K562 (cell line): ENCODE results near the gene SMURF1. TPM values are rescaled to one million over a fixed set of nuclear protein-coding genes. Genes with fewer than 3 reads are reported as not detected.

Experiments
- ATAC-seq: fragments of 200-7000 bp; cut with Tn5 transposase; 3 replicates; pipeline ENCODE4 v1.9.1; 2020; ENCODE audit warnings: moderate library complexity
- BruUV-seq: library from RNA; stranded (reverse); fragments of 400-500 nt; replicated peaks from 2 replicates; lab custom pipeline; 2021; lab: Mats Ljungman, UMichigan
- CTCF ChIA-PET: fragments of 300-600 bp; formaldehyde crosslinking; extraction: SDS; loops from one replicate; lab custom pipeline; 2021; ENCODE audit warnings: low intra/inter-chr PET ratio; lab: Yijun Ruan, JAX
- POLR2A ChIA-PET: fragments of 300-600, 350-650 bp; sonication (Branson Sonifier 250); formaldehyde crosslinking; extraction: SDS; loops from one replicate; lab custom pipeline; 2021; ENCODE audit warnings: antibody characterized with exemption, inconsistent platforms; lab: Yijun Ruan, JAX
- DNase-seq, 4 experiments: peaks; one replicate each; pipeline versions ENCODE4 v3.0.0 to v3.0.0-alpha.2; 2011 to 2018; ENCODE audit warnings: low spot score in 3 of 4, mixed read lengths in 3 of 4; ENCODE audit errors: extremely low read depth in 1 of 4
- FAIRE-seq: peaks from 2 replicates; lab custom pipeline; 2011; peaks lifted over from hg19 to GRCh38; lab: Jason Lieb, UNC
- H2AFZ ChIP-seq: 2 replicates; pipeline ENCODE4 v1.6.0; 2011; ENCODE audit warnings: low read depth, low read length, control low read depth, inconsistent platforms
- H3K27ac ChIP-seq: fragments of 200-600 bp; 3 replicates; pipeline ENCODE4 v1.8.0; 2011; ENCODE audit warnings: low read depth, mild to moderate bottlenecking, control low read depth, inconsistent platforms, low read length, moderate library complexity, mixed read lengths; ENCODE audit errors: extremely low read depth
- H3K27me3 ChIP-seq, 2 experiments: fragments of 300-600 bp in 1 of 2; 2 replicates in 1 of 2; 3 replicates in 1 of 2; pipeline versions ENCODE4 v1.6.0 to v1.8.0; 2011; ENCODE audit warnings: inconsistent platforms in 2 of 2, low read length in 2 of 2, mild to moderate bottlenecking in 1 of 2, mixed read lengths in 1 of 2, moderate library complexity in 1 of 2; ENCODE audit not compliant: control insufficient read depth in 2 of 2, insufficient read depth in 2 of 2
- H3K36me3 ChIP-seq: fragments of 300-600 bp; 3 replicates; pipeline ENCODE4 v1.8.0; 2011; ENCODE audit warnings: mild to moderate bottlenecking, low read length, inconsistent platforms; ENCODE audit not compliant: control insufficient read depth, insufficient read depth
- H3K4me1 ChIP-seq, 2 experiments: fragments of 200-600 bp in 1 of 2; replicated peaks in 1 of 2; 2 replicates in 1 of 2; 3 replicates in 1 of 2; pipeline versions ENCODE4 v1.5.1 to v1.8.0; 2011; ENCODE audit warnings: inconsistent platforms in 2 of 2, low read length in 2 of 2, mild to moderate bottlenecking in 1 of 2, mixed read lengths in 1 of 2, moderate library complexity in 1 of 2; ENCODE audit not compliant: control insufficient read depth in 2 of 2, insufficient read depth in 2 of 2
- H3K4me2 ChIP-seq: 2 replicates; pipeline ENCODE4 v1.6.1; 2011; ENCODE audit warnings: low read length, control low read depth, inconsistent platforms, mixed read lengths; ENCODE audit not compliant: insufficient read depth
- H3K4me3 ChIP-seq: fragments of 200-600 bp; sonication (generic), shearing (Covaris generic); 2 replicates; pipeline ENCODE4 v1.5.1; 2016; ENCODE audit warnings: control low read depth, inconsistent platforms
- H3K79me2 ChIP-seq: fragments of 200-600 bp; 3 replicates; pipeline ENCODE4 v1.8.0; 2011; ENCODE audit warnings: low read length, inconsistent platforms; ENCODE audit not compliant: control insufficient read depth, insufficient read depth
- H3K9ac ChIP-seq, 2 experiments: 2 replicates each; pipeline versions ENCODE4 v1.6.0 to v1.6.1; 2011; ENCODE audit warnings: low read depth in 2 of 2, low read length in 2 of 2, control low read depth in 1 of 2, inconsistent platforms in 1 of 2, mild to moderate bottlenecking in 1 of 2, mixed read lengths in 1 of 2; ENCODE audit not compliant: insufficient read depth in 1 of 2
- H3K9me1 ChIP-seq: one replicate; pipeline ENCODE4 v1.6.0; 2011; ENCODE audit warnings: inconsistent platforms, mild to moderate bottlenecking, low read length, moderate library complexity; ENCODE audit not compliant: control insufficient read depth, insufficient read depth
- H3K9me3 ChIP-seq: replicated peaks from 2 replicates; pipeline ENCODE4 v1.5.1; 2011; ENCODE audit warnings: low read depth, low read length, inconsistent platforms; ENCODE audit not compliant: control insufficient read depth, insufficient read depth
- H4K20me1 ChIP-seq: replicated peaks from 2 replicates; pipeline ENCODE4 v1.6.1; 2011; ENCODE audit warnings: low read length, inconsistent platforms, mixed read lengths; ENCODE audit not compliant: control insufficient read depth, insufficient read depth
- CHD7 ChIP-seq: fragments of 200-600 bp; sonication (generic); IDR thresholded peaks from one replicate; pipeline ENCODE4 v1.6.1; 2012; ENCODE audit warnings: mild to moderate bottlenecking, low read depth, low read length, inconsistent platforms
- KHSRP ChIP-seq: fragments of 450-650 bp; IDR thresholded peaks from 2 replicates; pipeline ENCODE4 v1.6.1; 2017
- RBM25 ChIP-seq: fragments of 200-400 bp; formaldehyde crosslinking; IDR thresholded peaks from 2 replicates; pipeline ENCODE4 v1.6.1; 2018; ENCODE audit warnings: low read length, low read depth, moderate library complexity; ENCODE audit not compliant: severe bottlenecking
- ZNF146 ChIP-seq: IDR thresholded peaks from one replicate; pipeline ENCODE4 v1.6.1; 2018; ENCODE audit warnings: missing compliant biosample characterization; ENCODE audit not compliant: unreplicated experiment
- ZNF232 ChIP-seq: sonication (generic); formaldehyde crosslinking; IDR thresholded peaks from 2 replicates; pipeline ENCODE4 v1.8.0; 2022; ENCODE audit warnings: mild to moderate bottlenecking, missing genetic modification reagents
- in situ Hi-C: fragments of 300-500 bp; cut with MboI; formaldehyde crosslinking; loops from 4 replicates; pipeline ENCODE4 v1.15.0; 2018; ENCODE audit warnings: inconsistent platforms, mixed read lengths
- intact Hi-C: fragments of 100-400 bp; cut with micrococcal nuclease; formaldehyde crosslinking; loops from 2 replicates; pipeline ENCODE4 v1.14.2; 2022
- polyA plus RNA-seq, 8 experiments: library from polyadenylated mRNA; depleted of rRNA in 4 of 8; stranded (reverse) in 5 of 8; unstranded in 3 of 8; fragments of >200 nt; fragmentation: Nextera tagmentation in 2 of 8; fragmentation: Illumina TruSeq in 1 of 8; extraction: Ambion mirVana in 2 of 8; extraction: Trizol in 1 of 8; gene quantifications; 2 replicates each; pipeline versions ENCODE4 v1.2.1 to v1.2.3, GENCODE V29; 2011 to 2014; ENCODE audit warnings: inconsistent platforms in 1 of 8, missing spikeins in 1 of 8
- total RNA-seq, 7 experiments: library from RNA; depleted of rRNA in 6 of 7; stranded (reverse); fragments of >200 nt in 6 of 7; fragmentation: Illumina TruSeq in 2 of 7; extraction: Trizol in 2 of 7; gene quantifications; 2 replicates each; pipeline versions ENCODE4 v1.2.1 to v1.2.3, GENCODE V29; 2011 to 2021; ENCODE audit warnings: low replicate concordance in 1 of 7
- TF ChIP-seq, protein P1 (sequence below): fragments of 450-650 bp; IDR thresholded peaks from 2 replicates; pipeline ENCODE4 v1.6.1; 2016
- TF ChIP-seq, protein P2 (sequence below): sonication (generic); formaldehyde crosslinking; IDR thresholded peaks from 2 replicates; pipeline ENCODE4 v1.8.0; 2022; ENCODE audit warnings: mild to moderate bottlenecking, missing genetic modification reagents

The SMURF1 gene
- total and polyA plus RNA-seq, 9 of the 15 experiments (the other 6 are each of a cell fraction or from before 2014, with no cell fraction given), result 1.0 to 20.1 (median 12.6) TPM

DNA sequence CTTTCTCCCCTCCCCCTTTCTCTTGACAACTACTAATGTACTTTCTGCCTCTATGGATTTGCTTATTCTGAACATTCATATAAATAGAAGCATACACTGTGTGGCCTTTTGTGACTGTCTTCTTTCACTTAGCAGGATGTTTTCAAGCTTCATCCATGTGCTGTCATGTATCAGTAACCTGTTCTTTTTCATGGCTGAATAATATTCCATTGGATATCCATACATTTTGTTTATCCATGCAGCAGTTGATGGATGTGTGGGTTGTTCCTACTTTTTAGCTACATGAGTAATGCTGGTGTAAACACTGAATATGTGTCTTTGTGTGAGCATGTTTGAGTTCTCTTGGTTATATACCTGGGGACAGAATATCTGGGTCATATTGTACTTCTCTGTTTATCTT is 158.0 kb downstream of the SMURF1 start:
- POLR2A ChIA-PET, result no interaction called here
- ATAC-seq, result no peak
- CTCF ChIA-PET, result no interaction called here
- H3K4me2 ChIP-seq, result no peak overlapping the region
- H3K79me2 ChIP-seq, result no peaks in the 10 kb centered on the region
- H2AFZ ChIP-seq, result no peak overlapping the region
- no peaks in the 10 kb centered on the region for H3K27me3 ChIP-seq
- no peaks in the 10 kb centered on the region for H3K9me3 ChIP-seq
- H4K20me1 ChIP-seq, result no peaks in the 10 kb centered on the region
- DNase-seq, result no peak
- peaks cover 100% of the 10 kb centered on the region for H3K36me3 ChIP-seq
- no peaks in the 10 kb centered on the region for H3K9me1 ChIP-seq
- in situ Hi-C loops (no loop called here), intact Hi-C loops (no loop called here)
- peak; percentile 49 for FAIRE-seq
- TF ChIP-seq RBM25, result peak; percentile 80
- peak; percentile 97 for TF ChIP-seq ZNF146
- TF ChIP-seq, protein P1, sequence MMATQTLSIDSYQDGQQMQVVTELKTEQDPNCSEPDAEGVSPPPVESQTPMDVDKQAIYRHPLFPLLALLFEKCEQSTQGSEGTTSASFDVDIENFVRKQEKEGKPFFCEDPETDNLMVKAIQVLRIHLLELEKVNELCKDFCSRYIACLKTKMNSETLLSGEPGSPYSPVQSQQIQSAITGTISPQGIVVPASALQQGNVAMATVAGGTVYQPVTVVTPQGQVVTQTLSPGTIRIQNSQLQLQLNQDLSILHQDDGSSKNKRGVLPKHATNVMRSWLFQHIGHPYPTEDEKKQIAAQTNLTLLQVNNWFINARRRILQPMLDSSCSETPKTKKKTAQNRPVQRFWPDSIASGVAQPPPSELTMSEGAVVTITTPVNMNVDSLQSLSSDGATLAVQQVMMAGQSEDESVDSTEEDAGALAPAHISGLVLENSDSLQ, result no peak
- TF ChIP-seq KHSRP, result no peak
- TF ChIP-seq CHD7, result no peak
- TF ChIP-seq, protein P2, sequence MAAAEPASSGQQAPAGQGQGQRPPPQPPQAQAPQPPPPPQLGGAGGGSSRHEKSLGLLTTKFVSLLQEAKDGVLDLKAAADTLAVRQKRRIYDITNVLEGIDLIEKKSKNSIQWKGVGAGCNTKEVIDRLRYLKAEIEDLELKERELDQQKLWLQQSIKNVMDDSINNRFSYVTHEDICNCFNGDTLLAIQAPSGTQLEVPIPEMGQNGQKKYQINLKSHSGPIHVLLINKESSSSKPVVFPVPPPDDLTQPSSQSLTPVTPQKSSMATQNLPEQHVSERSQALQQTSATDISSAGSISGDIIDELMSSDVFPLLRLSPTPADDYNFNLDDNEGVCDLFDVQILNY (CRISPR knock-in tag), result no peak
- TF ChIP-seq ZNF232, result no peak
- H3K4me3 ChIP-seq, result no peak overlapping the region
- BruUV-seq, result no TSS peak
- H3K4me1 ChIP-seq, result no peaks in the 10 kb centered on the region
- no peak overlapping the region for H3K27ac ChIP-seq
- no peak overlapping the region for H3K9ac ChIP-seq
